Dendritic cell treated with granulocyte-macrophage colony-stimulating factor and Interleukin-4, amounts not matched to agents 40 ng/mL and 50 ng/mL, for 4 days (primary cell): ENCODE results near the gene TEX10.

Experiments
- H3K27ac Mint-ChIP-seq: one replicate; pipeline ENCODE4 v1.8.0; 2022; ENCODE audit warnings: mild to moderate bottlenecking, mixed read lengths
- H3K27me3 Mint-ChIP-seq: one replicate; pipeline ENCODE4 v1.8.0; 2022; ENCODE audit warnings: mild to moderate bottlenecking, mixed read lengths
- H3K36me3 Mint-ChIP-seq: one replicate; pipeline ENCODE4 v1.8.0; 2022; ENCODE audit warnings: low read depth, mixed read lengths
- H3K4me1 Mint-ChIP-seq: one replicate; pipeline ENCODE4 v1.8.0; 2022; ENCODE audit warnings: low read depth, mixed read lengths
- H3K4me3 Mint-ChIP-seq: one replicate; pipeline ENCODE4 v1.8.0; 2022; ENCODE audit warnings: mild to moderate bottlenecking, moderate library complexity, mixed read lengths
- H3K9me3 Mint-ChIP-seq: one replicate; pipeline ENCODE4 v1.8.0; 2022; ENCODE audit warnings: mixed read lengths
- intact Hi-C: fragments of 100-400 bp; cut with micrococcal nuclease; formaldehyde crosslinking; loops from one replicate; pipeline ENCODE4 v1.15.0; 2022

The TEX10 gene

GRCh38 chr9:100317706-100318105 lies 35.0 kb downstream of the TEX10 start:
- Mint-ChIP-seq H3K27ac (no peak overlapping the region), H3K36me3 (peaks cover 81% of the 10 kb centered on the region), H3K9me3 (peaks cover 12% of the 10 kb centered on the region), H3K27me3 (no peaks in the 10 kb centered on the region), H3K4me3 (no peak overlapping the region), H3K4me1 (no peaks in the 10 kb centered on the region)
- intact Hi-C loops, result no loop called here

GRCh38 chr9:100315561-100315960 lies 37.2 kb downstream of the TEX10 start:
- H3K27ac Mint-ChIP-seq, result no peak overlapping the region
- no peaks in the 10 kb centered on the region for H3K4me1 Mint-ChIP-seq
- peaks cover 12% of the 10 kb centered on the region for H3K9me3 Mint-ChIP-seq
- H3K36me3 Mint-ChIP-seq, result peaks cover 89% of the 10 kb centered on the region
- no peak overlapping the region for H3K4me3 Mint-ChIP-seq
- H3K27me3 Mint-ChIP-seq, result no peaks in the 10 kb centered on the region
- intact Hi-C loops, result no loop called here

DNA sequence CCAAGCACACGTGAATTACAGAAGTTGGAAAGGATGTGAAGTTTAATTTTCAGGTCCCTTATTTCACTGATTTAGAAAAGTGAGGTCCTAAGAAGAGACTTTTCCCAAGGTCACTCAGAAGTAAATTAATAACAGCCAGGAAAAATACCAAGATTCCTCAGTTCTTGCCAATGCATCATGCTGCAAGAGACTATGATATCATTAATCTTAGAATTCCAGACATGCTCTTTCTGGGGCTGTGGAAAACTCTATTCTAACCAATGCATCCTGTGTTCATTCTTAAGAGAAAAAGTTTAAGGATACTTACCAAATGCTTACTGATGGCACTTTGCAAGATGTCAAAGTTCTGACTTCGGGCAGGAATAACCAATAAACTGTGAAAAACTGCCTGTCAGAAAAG lies 42.8 kb downstream of the TEX10 start:
- intact Hi-C loops, result no loop called here
- Mint-ChIP-seq H3K4me3 (no peak overlapping the region), H3K27me3 (no peaks in the 10 kb centered on the region), H3K36me3 (peaks cover 86% of the 10 kb centered on the region), H3K9me3 (no peaks in the 10 kb centered on the region), H3K27ac (no peak overlapping the region), H3K4me1 (no peaks in the 10 kb centered on the region)

- peaks cover 85% of the 10 kb centered on the region for H3K36me3 Mint-ChIP-seq
- no peaks in the 10 kb centered on the region for H3K9me3 Mint-ChIP-seq
- no peaks in the 10 kb centered on the region for H3K27me3 Mint-ChIP-seq
These were observed 43.7 kb downstream of the TEX10 start for GRCh38 chr9:100308965-100309564.

GRCh38 chr9:100307080-100307479 lies 45.7 kb downstream of the TEX10 start:
- intact Hi-C loops, result no loop called here
- Mint-ChIP-seq H3K36me3 (peaks cover 89% of the 10 kb centered on the region), H3K4me3 (no peak overlapping the region), H3K27ac (no peak overlapping the region), H3K4me1 (no peaks in the 10 kb centered on the region), H3K9me3 (no peaks in the 10 kb centered on the region), H3K27me3 (no peaks in the 10 kb centered on the region)

More at GRCh38 chr9:100308965-100309564, 43.7 kb downstream of the TEX10 start:
- H3K4me3 Mint-ChIP-seq, result no peak overlapping the region
- H3K4me1 Mint-ChIP-seq, result no peaks in the 10 kb centered on the region
- intact Hi-C loops, result no loop called here
- no peak overlapping the region for H3K27ac Mint-ChIP-seq

GRCh38 chr9:100306283-100306682 lies 46.5 kb downstream of the TEX10 start:
- no peak overlapping the region for H3K4me3 Mint-ChIP-seq
- no peaks in the 10 kb centered on the region for H3K27me3 Mint-ChIP-seq
- intact Hi-C loops, result no loop called here
- H3K4me1 Mint-ChIP-seq, result no peaks in the 10 kb centered on the region
- H3K9me3 Mint-ChIP-seq, result no peaks in the 10 kb centered on the region
- H3K36me3 Mint-ChIP-seq, result peaks cover 89% of the 10 kb centered on the region
- no peak overlapping the region for H3K27ac Mint-ChIP-seq

GRCh38 chr9:100303747-100304146 lies 49.0 kb downstream of the TEX10 start:
- no peak overlapping the region for H3K27ac Mint-ChIP-seq
- no peak overlapping the region for H3K4me3 Mint-ChIP-seq
- H3K36me3 Mint-ChIP-seq, result peaks cover 88% of the 10 kb centered on the region
- intact Hi-C loops, result no loop called here
- no peaks in the 10 kb centered on the region for H3K9me3 Mint-ChIP-seq
- H3K27me3 Mint-ChIP-seq, result no peaks in the 10 kb centered on the region
- no peaks in the 10 kb centered on the region for H3K4me1 Mint-ChIP-seq

GRCh38 chr9:100298378-100298777 lies 54.4 kb downstream of the TEX10 start:
- Mint-ChIP-seq H3K9me3 (no peaks in the 10 kb centered on the region), H3K4me3 (no peak overlapping the region), H3K36me3 (peaks cover 98% of the 10 kb centered on the region), H3K27ac (no peak overlapping the region), H3K27me3 (no peaks in the 10 kb centered on the region), H3K4me1 (no peaks in the 10 kb centered on the region)
- intact Hi-C loops, result no loop called here

DNA sequence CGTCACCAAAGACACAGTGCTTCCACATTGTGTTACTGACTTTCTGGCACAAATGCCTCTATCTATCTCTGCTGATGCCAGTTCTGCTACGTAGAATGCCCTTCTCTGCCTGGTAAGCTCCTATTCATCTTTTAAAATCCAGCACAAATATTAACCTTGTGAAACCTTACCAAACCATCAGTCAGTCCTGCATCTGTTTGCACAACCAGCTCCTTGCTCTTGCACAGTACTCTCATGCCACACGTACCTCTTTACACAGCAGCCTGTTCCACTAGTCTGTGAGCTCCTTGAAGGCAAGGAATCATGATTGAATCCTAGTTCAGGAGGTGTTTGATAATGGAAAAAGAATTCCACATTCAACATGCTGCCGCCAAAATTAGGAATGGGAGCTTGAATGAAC lies 56.3 kb downstream of the TEX10 start:
- H3K9me3 Mint-ChIP-seq, result no peaks in the 10 kb centered on the region
- H3K4me3 Mint-ChIP-seq, result no peak overlapping the region
- H3K36me3 Mint-ChIP-seq, result peaks cover 96% of the 10 kb centered on the region
- intact Hi-C loops, result no loop called here
- H3K27me3 Mint-ChIP-seq, result no peaks in the 10 kb centered on the region
- no peaks in the 10 kb centered on the region for H3K4me1 Mint-ChIP-seq
- H3K27ac Mint-ChIP-seq, result no peak overlapping the region

DNA sequence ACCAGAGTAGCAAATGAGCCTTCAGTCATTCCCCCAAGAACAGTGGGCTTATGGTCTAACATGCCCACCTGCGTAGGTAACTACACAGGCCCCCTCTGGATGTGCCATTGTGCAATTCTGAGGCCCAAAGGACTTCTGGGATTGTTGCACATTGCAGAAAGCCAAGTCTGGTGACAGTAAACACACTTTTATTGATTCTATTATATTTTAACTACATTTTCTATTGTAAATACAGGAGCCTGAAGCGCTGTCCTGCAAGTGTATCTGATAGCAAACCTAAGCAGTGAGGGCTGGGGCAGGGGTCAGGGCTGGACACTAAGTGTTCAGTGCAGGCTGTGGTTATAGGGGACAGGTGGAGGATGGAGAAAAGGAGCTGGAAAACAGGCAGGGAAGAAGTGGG lies 57.5 kb downstream of the TEX10 start:
- Mint-ChIP-seq H3K4me3 (no peak overlapping the region), H3K4me1 (no peaks in the 10 kb centered on the region), H3K27me3 (no peaks in the 10 kb centered on the region), H3K36me3 (peaks cover 96% of the 10 kb centered on the region), H3K9me3 (no peaks in the 10 kb centered on the region), H3K27ac (no peak overlapping the region)
- intact Hi-C loops, result no loop called here

DNA sequence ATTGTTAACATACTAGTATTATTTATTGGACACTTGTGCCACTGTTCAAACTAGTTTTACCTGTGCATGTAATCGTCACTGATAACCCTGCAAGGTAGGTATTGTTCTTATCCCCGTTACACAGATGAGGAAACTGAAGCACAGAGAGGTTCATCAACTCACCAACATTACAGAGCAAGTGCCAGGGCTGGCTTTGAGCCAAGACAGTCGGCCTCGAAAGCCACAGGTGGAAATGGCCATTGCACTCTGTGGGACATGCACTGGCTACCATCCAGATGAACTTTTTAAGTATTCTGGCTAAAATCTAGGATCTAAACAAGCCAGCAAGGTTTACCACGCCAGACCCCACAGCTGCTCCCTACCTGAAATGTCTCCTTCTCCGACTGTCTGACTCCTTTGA lies 57.9 kb downstream of the TEX10 start:
- intact Hi-C loops, result no loop called here
- Mint-ChIP-seq H3K9me3 (no peaks in the 10 kb centered on the region), H3K4me1 (no peaks in the 10 kb centered on the region), H3K36me3 (peaks cover 96% of the 10 kb centered on the region), H3K27ac (no peak overlapping the region), H3K27me3 (no peaks in the 10 kb centered on the region), H3K4me3 (no peak overlapping the region)

- no peaks in the 10 kb centered on the region for H3K9me3 Mint-ChIP-seq
- H3K4me1 Mint-ChIP-seq, result no peaks in the 10 kb centered on the region
- no peak overlapping the region for H3K27ac Mint-ChIP-seq
- H3K4me3 Mint-ChIP-seq, result no peak overlapping the region
- intact Hi-C loops, result no loop called here
- H3K27me3 Mint-ChIP-seq, result no peaks in the 10 kb centered on the region
- peaks cover 96% of the 10 kb centered on the region for H3K36me3 Mint-ChIP-seq
These were observed 58.4 kb downstream of the TEX10 start for GRCh38 chr9:100294341-100294740.

GRCh38 chr9:100292414-100292813 lies 60.3 kb downstream of the TEX10 start:
- no peak overlapping the region for H3K27ac Mint-ChIP-seq
- peaks cover 97% of the 10 kb centered on the region for H3K36me3 Mint-ChIP-seq
- intact Hi-C loops, result no loop called here
- H3K4me1 Mint-ChIP-seq, result no peaks in the 10 kb centered on the region
- no peak overlapping the region for H3K4me3 Mint-ChIP-seq
- no peaks in the 10 kb centered on the region for H3K27me3 Mint-ChIP-seq
- peaks cover 7% of the 10 kb centered on the region for H3K9me3 Mint-ChIP-seq

GRCh38 chr9:100290714-100291113 lies 62.0 kb downstream of the TEX10 start:
- no peaks in the 10 kb centered on the region for H3K27me3 Mint-ChIP-seq
- peaks cover 22% of the 10 kb centered on the region for H3K9me3 Mint-ChIP-seq
- no peaks in the 10 kb centered on the region for H3K4me1 Mint-ChIP-seq
- no peak overlapping the region for H3K4me3 Mint-ChIP-seq
- H3K27ac Mint-ChIP-seq, result no peak overlapping the region
- intact Hi-C loops, result no loop called here
- peaks cover 95% of the 10 kb centered on the region for H3K36me3 Mint-ChIP-seq

DNA sequence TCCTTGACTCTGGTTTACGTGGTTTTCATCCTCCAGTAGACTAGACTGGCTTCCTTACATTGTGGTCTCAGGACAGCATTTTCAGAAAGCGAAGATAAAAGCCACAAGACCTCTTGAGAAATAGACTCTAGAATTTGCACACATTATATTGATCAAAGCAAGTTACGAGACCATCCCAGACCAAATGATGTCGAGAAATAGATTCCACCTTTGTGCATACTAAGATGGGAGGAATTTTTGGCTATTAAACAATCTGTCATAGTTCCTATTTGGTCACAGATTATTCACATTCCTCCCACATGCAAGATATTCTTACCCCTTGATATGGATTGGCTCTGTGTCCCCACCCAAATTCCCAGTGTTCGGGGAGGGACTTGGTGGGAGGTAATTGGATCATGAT lies 65.6 kb downstream of the TEX10 start:
- Mint-ChIP-seq H3K27me3 (no peaks in the 10 kb centered on the region), H3K27ac (no peak overlapping the region), H3K4me1 (no peaks in the 10 kb centered on the region), H3K36me3 (peaks cover 85% of the 10 kb centered on the region), H3K9me3 (peaks cover 36% of the 10 kb centered on the region), H3K4me3 (no peak overlapping the region)
- intact Hi-C loops, result no loop called here
